Neural cell (in vitro differentiated cells): Measurements from ENCODE around the gene SIL1. TPM values are rescaled to one million over a fixed set of nuclear protein-coding genes. Genes with fewer than 3 reads are reported as not detected.

ENCODE experiments used
- H2AFZ ChIP-seq: fragments of 200-600, 300-800 bp; sonication (generic), shearing (Covaris generic); 2 replicates; pipeline ENCODE4 v1.6.0; 2014; ENCODE audit warnings: low read depth, mild to moderate bottlenecking, antibody characterized with exemption, low read length, moderate library complexity
- H3F3A ChIP-seq: fragments of 200-600 bp; shearing (Covaris generic); 2 replicates; pipeline ENCODE4 v1.6.1; 2016; ENCODE audit warnings: mild to moderate bottlenecking, moderate library complexity, mixed read lengths, antibody characterized with exemption, low read length; ENCODE audit not compliant: insufficient read depth, poor library complexity, severe bottlenecking
- H3K27ac ChIP-seq: fragments of 200-600, 300-800 bp; sonication (generic), shearing (Covaris generic); 2 replicates; pipeline ENCODE4 v1.5.1; 2014; ENCODE audit warnings: mild to moderate bottlenecking, low read length, moderate library complexity
- H3K27me3 ChIP-seq: fragments of 300-800, 200-600 bp; sonication (generic), shearing (Covaris generic); 2 replicates; pipeline ENCODE4 v1.6.0; 2014; ENCODE audit warnings: mild to moderate bottlenecking, low read depth, low read length, moderate library complexity; ENCODE audit not compliant: insufficient read depth
- H3K36me3 ChIP-seq: fragments of 300-800, 200-600 bp; sonication (generic), shearing (Covaris generic); 2 replicates; pipeline ENCODE4 v1.5.1; 2014; ENCODE audit warnings: mild to moderate bottlenecking, antibody characterized with exemption, low read length, moderate library complexity; ENCODE audit not compliant: insufficient read depth
- H3K4me2 ChIP-seq: fragments of 300-800, 200-600 bp; sonication (generic), shearing (Covaris generic); 2 replicates; pipeline ENCODE4 v1.6.0; 2014; ENCODE audit warnings: mild to moderate bottlenecking, low read length
- H3K4me3 ChIP-seq: fragments of 300-800, 200-600 bp; sonication (generic), shearing (Covaris generic); 2 replicates; pipeline ENCODE4 v1.5.1; 2014; ENCODE audit warnings: mild to moderate bottlenecking, low read length, moderate library complexity
- H3K79me2 ChIP-seq: fragments of 200-600 bp; shearing (Covaris generic); replicated peaks from 2 replicates; pipeline ENCODE4 v1.6.0; 2014; ENCODE audit warnings: mild to moderate bottlenecking, low read length, moderate library complexity; ENCODE audit not compliant: insufficient read depth
- H3K9ac ChIP-seq: fragments of 300-800, 200-600 bp; sonication (generic), shearing (Covaris generic); 2 replicates; pipeline ENCODE4 v1.6.1; 2016; ENCODE audit warnings: mild to moderate bottlenecking, low read length, mixed read lengths
- H3K9me2 ChIP-seq: fragments of 200-600 bp; shearing (Covaris generic); 2 replicates; pipeline ENCODE4 v1.6.1; 2016; ENCODE audit warnings: mild to moderate bottlenecking, low read length, mixed read lengths; ENCODE audit not compliant: insufficient read depth
- H3K9me3 ChIP-seq: fragments of 200-600, 300-800 bp; sonication (generic), shearing (Covaris generic); 2 replicates; pipeline ENCODE4 v1.6.1; 2016; ENCODE audit warnings: mild to moderate bottlenecking, mixed run types, low read length, moderate library complexity, mixed read lengths
- H4K20me1 ChIP-seq: fragments of 200-600 bp; shearing (Covaris generic); 2 replicates; pipeline ENCODE4 v1.6.1; 2016; ENCODE audit warnings: mild to moderate bottlenecking, mixed run types; ENCODE audit not compliant: insufficient read depth
- CTCF ChIP-seq: fragments of 450-650 bp; IDR thresholded peaks from 2 replicates; pipeline ENCODE4 v1.5.1; 2014; ENCODE audit warnings: antibody characterized with exemption, mild to moderate bottlenecking, moderate library complexity; ENCODE audit not compliant: poor library complexity, severe bottlenecking
- EP300 ChIP-seq: fragments of 450-650 bp; conservative IDR thresholded peaks from 2 replicates; pipeline ENCODE4 v1.6.1; 2014; ENCODE audit warnings: antibody characterized with exemption, mild to moderate bottlenecking, moderate library complexity; ENCODE audit not compliant: poor library complexity, severe bottlenecking
- EZH2 ChIP-seq: fragments of 200-600, 300-800 bp; shearing (Covaris generic), sonication (generic); IDR thresholded peaks from 2 replicates; pipeline ENCODE4 v1.6.1; 2014; ENCODE audit warnings: antibody characterized with exemption, low read length, borderline replicate concordance, mild to moderate bottlenecking; ENCODE audit not compliant: insufficient read depth, poor library complexity, severe bottlenecking
- MXI1 ChIP-seq: fragments of 450-650 bp; conservative IDR thresholded peaks from 2 replicates; pipeline ENCODE4 v1.6.1; 2014; ENCODE audit warnings: antibody characterized with exemption, mild to moderate bottlenecking; ENCODE audit not compliant: poor library complexity, severe bottlenecking
- POLR2AphosphoS5 ChIP-seq: IDR thresholded peaks from 2 replicates; pipeline ENCODE4 v1.6.1; 2012
- RAD21 ChIP-seq: fragments of 450-650 bp; conservative IDR thresholded peaks from 2 replicates; pipeline ENCODE4 v1.6.1; 2014; ENCODE audit warnings: antibody characterized with exemption, mild to moderate bottlenecking, moderate library complexity
- SMC3 ChIP-seq: fragments of 450-650 bp; conservative IDR thresholded peaks from 2 replicates; pipeline ENCODE4 v1.6.1; 2014; ENCODE audit warnings: antibody characterized with exemption, mild to moderate bottlenecking, moderate library complexity; ENCODE audit not compliant: poor library complexity
- TAF1 ChIP-seq: IDR thresholded peaks from 2 replicates; pipeline ENCODE4 v1.6.1; 2012; ENCODE audit warnings: low read depth
- polyA plus RNA-seq: library from polyadenylated mRNA; depleted of rRNA; stranded (reverse); fragments of >200 nt; gene quantifications from 2 replicates; pipeline ENCODE4 v1.2.3, GENCODE V29; 2014
- small RNA-seq, 3 experiments: library from RNA; depleted of rRNA; stranded (forward); fragments of <200 nt; gene quantifications; one replicate each; pipeline ENCODE3, GENCODE V24; 2012
- TF ChIP-seq, protein P1 (sequence below): IDR thresholded peaks from 2 replicates; pipeline ENCODE4 v1.6.1; 2012; ENCODE audit warnings: borderline replicate concordance

Gene SIL1
- polyA plus RNA-seq, 1 donor from 2014 or later, result 4.7 TPM

DNA sequence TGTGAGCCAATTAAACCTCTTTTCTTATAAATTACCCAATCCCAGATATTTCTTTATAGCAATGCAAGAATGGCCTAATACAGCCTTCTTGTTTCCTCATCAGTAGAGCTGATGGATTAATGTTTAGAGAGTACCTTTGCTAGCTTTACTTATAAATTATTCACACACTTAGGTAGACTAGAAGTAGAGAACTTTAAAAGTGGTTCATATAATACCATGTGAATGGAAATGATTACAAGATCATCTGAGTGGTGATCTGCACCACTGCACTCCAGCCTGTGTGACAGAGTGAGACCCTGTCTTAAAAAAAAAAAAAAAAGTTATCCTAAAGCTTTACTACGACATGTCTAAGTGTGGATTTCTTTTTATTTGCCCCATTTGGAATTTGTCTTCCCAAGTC, 299.9 kb downstream of the SIL1 start:
- TF ChIP-seq SMC3 (no peak), MXI1 (no peak), CTCF (no peak), EP300 (no peak), POLR2AphosphoS5 (no peak), RAD21 (no peak), EZH2 (no peak), TAF1 (no peak)
- TF ChIP-seq, protein P1, sequence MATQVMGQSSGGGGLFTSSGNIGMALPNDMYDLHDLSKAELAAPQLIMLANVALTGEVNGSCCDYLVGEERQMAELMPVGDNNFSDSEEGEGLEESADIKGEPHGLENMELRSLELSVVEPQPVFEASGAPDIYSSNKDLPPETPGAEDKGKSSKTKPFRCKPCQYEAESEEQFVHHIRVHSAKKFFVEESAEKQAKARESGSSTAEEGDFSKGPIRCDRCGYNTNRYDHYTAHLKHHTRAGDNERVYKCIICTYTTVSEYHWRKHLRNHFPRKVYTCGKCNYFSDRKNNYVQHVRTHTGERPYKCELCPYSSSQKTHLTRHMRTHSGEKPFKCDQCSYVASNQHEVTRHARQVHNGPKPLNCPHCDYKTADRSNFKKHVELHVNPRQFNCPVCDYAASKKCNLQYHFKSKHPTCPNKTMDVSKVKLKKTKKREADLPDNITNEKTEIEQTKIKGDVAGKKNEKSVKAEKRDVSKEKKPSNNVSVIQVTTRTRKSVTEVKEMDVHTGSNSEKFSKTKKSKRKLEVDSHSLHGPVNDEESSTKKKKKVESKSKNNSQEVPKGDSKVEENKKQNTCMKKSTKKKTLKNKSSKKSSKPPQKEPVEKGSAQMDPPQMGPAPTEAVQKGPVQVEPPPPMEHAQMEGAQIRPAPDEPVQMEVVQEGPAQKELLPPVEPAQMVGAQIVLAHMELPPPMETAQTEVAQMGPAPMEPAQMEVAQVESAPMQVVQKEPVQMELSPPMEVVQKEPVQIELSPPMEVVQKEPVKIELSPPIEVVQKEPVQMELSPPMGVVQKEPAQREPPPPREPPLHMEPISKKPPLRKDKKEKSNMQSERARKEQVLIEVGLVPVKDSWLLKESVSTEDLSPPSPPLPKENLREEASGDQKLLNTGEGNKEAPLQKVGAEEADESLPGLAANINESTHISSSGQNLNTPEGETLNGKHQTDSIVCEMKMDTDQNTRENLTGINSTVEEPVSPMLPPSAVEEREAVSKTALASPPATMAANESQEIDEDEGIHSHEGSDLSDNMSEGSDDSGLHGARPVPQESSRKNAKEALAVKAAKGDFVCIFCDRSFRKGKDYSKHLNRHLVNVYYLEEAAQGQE, result no peak
- no peaks in the 10 kb centered on the region for H3K9me3 ChIP-seq
- H3K36me3 ChIP-seq, result no peaks in the 10 kb centered on the region
- H3K9me2 ChIP-seq, result no peaks in the 10 kb centered on the region
- H3K9ac ChIP-seq, result no peak overlapping the region
- no peak overlapping the region for H3K4me2 ChIP-seq
- no peaks in the 10 kb centered on the region for H3F3A ChIP-seq
- H3K4me3 ChIP-seq, result no peak overlapping the region
- no peaks in the 10 kb centered on the region for H3K27me3 ChIP-seq
- no peaks in the 10 kb centered on the region for H4K20me1 ChIP-seq
- no peak overlapping the region for H2AFZ ChIP-seq
- no peak overlapping the region for H3K27ac ChIP-seq
- H3K79me2 ChIP-seq, result no peaks in the 10 kb centered on the region

Small RNA genes lying within 50 kb of the gene (small RNA-seq; reads per million reads assigned to genes)
- gene RNU6-572P, result 0 reads per million in 3 experiments

Other genes with a start within 250 kb of the SIL1 start
- gene MATR3, start 95.4 kb upstream of the SIL1 start, polyA plus RNA-seq, result 920 and 1,016 TPM in 2 replicates
- gene PAIP2, start 143.5 kb upstream of the SIL1 start, polyA plus RNA-seq, result 181 and 201 TPM in 2 replicates
- not detected in 2 replicates for gene SLC23A1, start 184.9 kb upstream of the SIL1 start, polyA plus RNA-seq
- gene MZB1, start 191.5 kb upstream of the SIL1 start, polyA plus RNA-seq, result not detected in 2 replicates
- gene PROB1, start 196.7 kb upstream of the SIL1 start, polyA plus RNA-seq, result 0.74 and 1.2 TPM in 2 replicates
- 2.3 and 6.7 TPM in 2 replicates for gene SPATA24, start 205.7 kb upstream of the SIL1 start, polyA plus RNA-seq
- 40.2 and 44.4 TPM in 2 replicates for gene DNAJC18, start 241.2 kb upstream of the SIL1 start, polyA plus RNA-seq